ENCODE results near the gene ZFP62.

GRCh38 chr5:180829726-180830125, 31.4 kb downstream of the ZFP62 start:
- TF ChIP-seq GATA2 (IDR thresholded peaks at IDR 0.05; ENCODE audit: low read depth, low read length) (no peak), GATA3 (IDR thresholded peaks at IDR 0.05; ENCODE audit: low read depth, low read length) (no peak)
